ENCODE measurements around the gene GEMIN7.

The GEMIN7 gene

DNA sequence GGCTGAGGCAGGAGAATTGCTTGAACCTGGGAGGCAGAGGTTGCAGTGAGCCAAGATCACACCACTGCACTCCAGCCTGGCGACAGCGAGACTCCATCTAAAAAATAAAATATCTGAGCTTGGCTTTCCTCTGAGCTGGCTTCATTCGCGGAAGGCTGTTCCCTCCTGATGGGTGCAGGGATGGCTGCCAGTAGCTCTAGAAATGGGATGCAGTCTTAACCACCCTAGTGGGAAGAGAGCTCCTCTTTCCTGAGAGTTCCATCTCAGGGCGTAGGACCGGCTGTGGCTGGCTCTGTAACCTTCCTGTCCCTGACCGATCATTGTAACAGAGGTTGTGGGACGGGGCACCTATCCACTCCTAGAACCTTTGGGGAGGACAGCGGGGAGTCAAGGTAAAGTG is 46.3 kb downstream of the GEMIN7 start:
- Histone ChIP-seq H3K9me3 (ENCODE audit: insufficient read depth, low read length) (no peaks in the 10 kb centered on the region), H3K4me2 (ENCODE audit: low read depth, low read length, poor library complexity, severe bottlenecking) (no peak overlapping the region), H3K4me3 (ENCODE audit: insufficient read depth, low read length, poor library complexity, severe bottlenecking) (no peak overlapping the region), H3K27me3 (ENCODE audit: low read length) (no peaks in the 10 kb centered on the region), H3K9me2 (replicated peaks; ENCODE audit: insufficient read depth, low read length) (no peaks in the 10 kb centered on the region), H2AFZ (ENCODE audit: low read depth, low read length, severe bottlenecking) (no peak overlapping the region), H3K79me2 (ENCODE audit: insufficient read depth, low read length) (peaks cover 45% of the 10 kb centered on the region), H3K36me3 (ENCODE audit: low read length) (no peaks in the 10 kb centered on the region), H4K20me1 (ENCODE audit: low read depth, low read length) (no peaks in the 10 kb centered on the region; the same call in 1 of the 2 replicates), H3F3A (ENCODE audit: insufficient read depth) (no peaks in the 10 kb centered on the region), H3K9ac (ENCODE audit: low read length) (no peak overlapping the region), H3K27ac (ENCODE audit: low read depth, low read length) (no peak overlapping the region)
- TF ChIP-seq, protein P1, sequence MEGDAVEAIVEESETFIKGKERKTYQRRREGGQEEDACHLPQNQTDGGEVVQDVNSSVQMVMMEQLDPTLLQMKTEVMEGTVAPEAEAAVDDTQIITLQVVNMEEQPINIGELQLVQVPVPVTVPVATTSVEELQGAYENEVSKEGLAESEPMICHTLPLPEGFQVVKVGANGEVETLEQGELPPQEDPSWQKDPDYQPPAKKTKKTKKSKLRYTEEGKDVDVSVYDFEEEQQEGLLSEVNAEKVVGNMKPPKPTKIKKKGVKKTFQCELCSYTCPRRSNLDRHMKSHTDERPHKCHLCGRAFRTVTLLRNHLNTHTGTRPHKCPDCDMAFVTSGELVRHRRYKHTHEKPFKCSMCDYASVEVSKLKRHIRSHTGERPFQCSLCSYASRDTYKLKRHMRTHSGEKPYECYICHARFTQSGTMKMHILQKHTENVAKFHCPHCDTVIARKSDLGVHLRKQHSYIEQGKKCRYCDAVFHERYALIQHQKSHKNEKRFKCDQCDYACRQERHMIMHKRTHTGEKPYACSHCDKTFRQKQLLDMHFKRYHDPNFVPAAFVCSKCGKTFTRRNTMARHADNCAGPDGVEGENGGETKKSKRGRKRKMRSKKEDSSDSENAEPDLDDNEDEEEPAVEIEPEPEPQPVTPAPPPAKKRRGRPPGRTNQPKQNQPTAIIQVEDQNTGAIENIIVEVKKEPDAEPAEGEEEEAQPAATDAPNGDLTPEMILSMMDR (IDR thresholded peaks at IDR 0.05; ENCODE audit: insufficient read depth, low read length, poor library complexity, severe bottlenecking) = no peak
- no peak for TF ChIP-seq EZH2phosphoT487 (conservative IDR thresholded peaks at IDR 0.05; ENCODE audit: low read length)

DNA sequence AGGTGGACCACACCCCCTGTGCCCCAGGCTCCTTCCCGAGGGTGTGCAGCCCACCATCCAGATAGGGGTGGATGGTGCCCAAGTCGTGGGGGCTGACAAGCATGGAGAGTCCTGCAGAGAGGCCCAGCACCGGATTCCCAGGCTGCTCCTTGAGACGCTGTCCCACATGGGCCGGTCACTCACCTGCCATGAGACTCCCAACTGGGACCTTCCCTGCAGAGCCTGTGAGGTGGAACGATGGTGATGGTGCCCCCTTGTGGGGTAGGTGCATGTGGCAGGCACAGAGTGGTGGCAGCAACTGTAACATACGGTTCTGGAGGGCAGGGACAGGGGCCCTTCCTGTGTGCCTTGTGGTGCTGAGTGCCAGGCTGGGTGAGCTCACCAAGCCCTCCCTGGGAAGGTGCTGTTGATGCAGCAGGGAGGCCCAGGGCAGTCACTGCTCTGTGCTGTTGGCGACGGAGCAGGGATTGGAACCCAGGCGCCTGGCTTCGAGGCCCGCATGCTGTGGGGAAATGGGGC is 47.0 kb downstream of the GEMIN7 start:
- H4K20me1 ChIP-seq (ENCODE audit: low read depth, low read length) = no peaks in the 10 kb centered on the region; the same call in 1 of the 2 replicates
- H3K9me2 ChIP-seq (replicated peaks; ENCODE audit: insufficient read depth, low read length) = no peaks in the 10 kb centered on the region
- no peak overlapping the region for H2AFZ ChIP-seq (ENCODE audit: low read depth, low read length, severe bottlenecking)
- H3K36me3 ChIP-seq (ENCODE audit: low read length) = no peaks in the 10 kb centered on the region
- TF ChIP-seq, protein P1 (IDR thresholded peaks at IDR 0.05; ENCODE audit: insufficient read depth, low read length, poor library complexity, severe bottlenecking) = peak; percentile 83
- TF ChIP-seq EZH2phosphoT487 (conservative IDR thresholded peaks at IDR 0.05; ENCODE audit: low read length) = no peak
- H3K79me2 ChIP-seq (ENCODE audit: insufficient read depth, low read length) = peaks cover 43% of the 10 kb centered on the region
- no peaks in the 10 kb centered on the region for H3K9me3 ChIP-seq (ENCODE audit: insufficient read depth, low read length)
- H3K27ac ChIP-seq (ENCODE audit: low read depth, low read length) = no peak overlapping the region
- H3K9ac ChIP-seq (ENCODE audit: low read length) = no peak overlapping the region
- no peak overlapping the region for H3K4me2 ChIP-seq (ENCODE audit: low read depth, low read length, poor library complexity, severe bottlenecking)
- H3K4me3 ChIP-seq (ENCODE audit: insufficient read depth, low read length, poor library complexity, severe bottlenecking) = no peak overlapping the region
- no peaks in the 10 kb centered on the region for H3F3A ChIP-seq (ENCODE audit: insufficient read depth)
- H3K27me3 ChIP-seq (ENCODE audit: low read length) = no peaks in the 10 kb centered on the region

DNA sequence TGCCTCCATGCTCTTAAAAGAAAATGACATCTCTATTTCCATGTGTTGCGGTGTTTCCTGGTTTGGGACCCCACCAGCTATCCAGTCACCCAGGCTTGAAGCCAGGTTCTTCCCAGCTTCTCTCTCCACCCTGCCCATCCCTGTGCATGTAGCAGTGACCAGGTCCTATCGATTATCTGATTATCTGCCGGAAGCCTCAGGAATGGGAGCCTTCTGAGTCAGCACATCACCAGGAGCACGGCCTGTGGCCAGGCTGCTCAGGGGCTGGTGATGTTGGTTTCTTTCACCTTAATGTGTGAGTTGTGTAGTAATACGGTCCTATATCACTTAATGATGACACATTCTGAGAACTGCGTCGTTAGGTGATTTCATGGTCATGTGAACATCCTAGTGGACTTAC is 47.6 kb downstream of the GEMIN7 start:
- peaks cover 38% of the 10 kb centered on the region for H3K79me2 ChIP-seq (ENCODE audit: insufficient read depth, low read length)
- TF ChIP-seq, protein P1 (IDR thresholded peaks at IDR 0.05; ENCODE audit: insufficient read depth, low read length, poor library complexity, severe bottlenecking) = no peak
- TF ChIP-seq EZH2phosphoT487 (conservative IDR thresholded peaks at IDR 0.05; ENCODE audit: low read length) = no peak

More for the DNA sequence above, 47.6 kb downstream of the GEMIN7 start:
- Histone ChIP-seq H4K20me1 (ENCODE audit: low read depth, low read length) (no peaks in the 10 kb centered on the region; the same call in 1 of the 2 replicates), H3K27me3 (ENCODE audit: low read length) (no peaks in the 10 kb centered on the region), H3K9me3 (ENCODE audit: insufficient read depth, low read length) (no peaks in the 10 kb centered on the region), H3K9me2 (replicated peaks; ENCODE audit: insufficient read depth, low read length) (no peaks in the 10 kb centered on the region), H3K4me2 (ENCODE audit: low read depth, low read length, poor library complexity, severe bottlenecking) (no peak overlapping the region), H3K36me3 (ENCODE audit: low read length) (no peaks in the 10 kb centered on the region), H3F3A (ENCODE audit: insufficient read depth) (no peaks in the 10 kb centered on the region), H3K4me3 (ENCODE audit: insufficient read depth, low read length, poor library complexity, severe bottlenecking) (no peak overlapping the region), H3K9ac (ENCODE audit: low read length) (no peak overlapping the region), H2AFZ (ENCODE audit: low read depth, low read length, severe bottlenecking) (no peak overlapping the region), H3K27ac (ENCODE audit: low read depth, low read length) (no peak overlapping the region)

Measured in SU-DHL-6 (cell line).